ENCODE data around the gene IGLL5. TPM values are rescaled to one million over a fixed set of nuclear protein-coding genes. Genes with fewer than 3 reads are reported as not detected.

Gene IGLL5
- total and polyA plus RNA-seq, 2 donors (not counting 3 experiments of a cell fraction or from before 2014, with no cell fraction given) = not detected

- BruUV-seq (replicated peaks) = no TSS peak
- DNase-seq (ENCODE audit: low read depth, low spot score) = no peak
- TF ChIP-seq JUN (IDR thresholded peaks at IDR 0.05; ENCODE audit: borderline replicate concordance, insufficient read depth, insufficient read length, low read depth) = no peak
- TF ChIP-seq POLR2A (IDR thresholded peaks at IDR 0.05; ENCODE audit: low read depth, low read length) = no peak
- no peak for TF ChIP-seq POLR2AphosphoS5 (IDR thresholded peaks at IDR 0.05; ENCODE audit: insufficient read depth, low read depth, low read length)
- TF ChIP-seq, protein P1, sequence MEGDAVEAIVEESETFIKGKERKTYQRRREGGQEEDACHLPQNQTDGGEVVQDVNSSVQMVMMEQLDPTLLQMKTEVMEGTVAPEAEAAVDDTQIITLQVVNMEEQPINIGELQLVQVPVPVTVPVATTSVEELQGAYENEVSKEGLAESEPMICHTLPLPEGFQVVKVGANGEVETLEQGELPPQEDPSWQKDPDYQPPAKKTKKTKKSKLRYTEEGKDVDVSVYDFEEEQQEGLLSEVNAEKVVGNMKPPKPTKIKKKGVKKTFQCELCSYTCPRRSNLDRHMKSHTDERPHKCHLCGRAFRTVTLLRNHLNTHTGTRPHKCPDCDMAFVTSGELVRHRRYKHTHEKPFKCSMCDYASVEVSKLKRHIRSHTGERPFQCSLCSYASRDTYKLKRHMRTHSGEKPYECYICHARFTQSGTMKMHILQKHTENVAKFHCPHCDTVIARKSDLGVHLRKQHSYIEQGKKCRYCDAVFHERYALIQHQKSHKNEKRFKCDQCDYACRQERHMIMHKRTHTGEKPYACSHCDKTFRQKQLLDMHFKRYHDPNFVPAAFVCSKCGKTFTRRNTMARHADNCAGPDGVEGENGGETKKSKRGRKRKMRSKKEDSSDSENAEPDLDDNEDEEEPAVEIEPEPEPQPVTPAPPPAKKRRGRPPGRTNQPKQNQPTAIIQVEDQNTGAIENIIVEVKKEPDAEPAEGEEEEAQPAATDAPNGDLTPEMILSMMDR (IDR thresholded peaks at IDR 0.05; ENCODE audit: extremely low read depth in 1 of 2, insufficient read depth in 1 of 2, low read depth in 1 of 2, low read length in 2 of 2) = no peak
- no peak for TF ChIP-seq GATA2 (IDR thresholded peaks at IDR 0.05; ENCODE audit: insufficient read depth, insufficient read length, low read depth, low read length)
- TF ChIP-seq MYC (IDR thresholded peaks at IDR 0.05; ENCODE audit: low read depth, low read length) = no peak
- TF ChIP-seq FOS (IDR thresholded peaks at IDR 0.05; ENCODE audit: borderline replicate concordance, insufficient read depth, low read length) = no peak
- no peak overlapping the region for H3K9ac ChIP-seq (replicated peaks; ENCODE audit: extremely low read depth, insufficient read depth, low read length)
- H3K4me1 ChIP-seq (ENCODE audit: control insufficient read depth, extremely low read depth, insufficient read depth, low read length) = no peaks in the 10 kb centered on the region
- no peak overlapping the region for H3K4me3 ChIP-seq (replicated peaks in 1 of 3; ENCODE audit: insufficient read depth in 1 of 3, low read depth in 1 of 3, low read length in 3 of 3)
- CTCF ChIA-PET = no interaction called here
- no peak for FAIRE-seq
- no peaks in the 10 kb centered on the region for H3K9me1 ChIP-seq (replicated peaks; ENCODE audit: control insufficient read depth, extremely low read depth, insufficient read depth, low read length)
- no peaks in the 10 kb centered on the region for H4K20me1 ChIP-seq (replicated peaks; ENCODE audit: control insufficient read depth, extremely low read depth, insufficient read depth, low read length)
- no peaks in the 10 kb centered on the region for H3K9me3 ChIP-seq (replicated peaks; ENCODE audit: control insufficient read depth, insufficient read depth, low read length)
- no peaks in the 10 kb centered on the region for H3K79me2 ChIP-seq (ENCODE audit: control insufficient read depth, insufficient read depth, low read length)
- POLR2A ChIA-PET = no interaction called here
- H3K36me3 ChIP-seq (ENCODE audit: control insufficient read depth in 2 of 2, extremely low read depth in 1 of 2, insufficient read depth in 2 of 2, low read length in 2 of 2) = no peaks in the 10 kb centered on the region
- no peak overlapping the region for H3K4me2 ChIP-seq (ENCODE audit: insufficient read depth, low read length)
- dilution Hi-C loops (cut with MboI; ENCODE audit: extremely low pct_ligation_motif_present, low sequenced_read_pairs) = no loop called here
- H2AFZ ChIP-seq (ENCODE audit: low read depth, low read length) = no peak overlapping the region
- intact Hi-C loops (cut with micrococcal nuclease) = no loop called here
- H3K27me3 ChIP-seq (ENCODE audit: control insufficient read depth in 2 of 2, insufficient read depth in 2 of 2, low read length in 2 of 2) = no peaks in the 10 kb centered on the region
- H3K27ac ChIP-seq (ENCODE audit: insufficient read depth, low read depth, low read length) = no peak overlapping the region
These were observed 40.5 kb downstream of the IGLL5 start for GRCh38 chr22:22927888-22928665.

Measured in endothelial cell of umbilical vein (primary cell).